RKO (cell line): ENCODE data around the gene KTN1.
A peak's percentile ranks its signal among the peaks of the same experiment; 100 is the strongest.

Source experiments
- DNase-seq: peaks from one replicate; pipeline ENCODE4 v3.0.0-alpha.2; 2016; ENCODE audit warnings: low spot score

The KTN1 gene, protein sequence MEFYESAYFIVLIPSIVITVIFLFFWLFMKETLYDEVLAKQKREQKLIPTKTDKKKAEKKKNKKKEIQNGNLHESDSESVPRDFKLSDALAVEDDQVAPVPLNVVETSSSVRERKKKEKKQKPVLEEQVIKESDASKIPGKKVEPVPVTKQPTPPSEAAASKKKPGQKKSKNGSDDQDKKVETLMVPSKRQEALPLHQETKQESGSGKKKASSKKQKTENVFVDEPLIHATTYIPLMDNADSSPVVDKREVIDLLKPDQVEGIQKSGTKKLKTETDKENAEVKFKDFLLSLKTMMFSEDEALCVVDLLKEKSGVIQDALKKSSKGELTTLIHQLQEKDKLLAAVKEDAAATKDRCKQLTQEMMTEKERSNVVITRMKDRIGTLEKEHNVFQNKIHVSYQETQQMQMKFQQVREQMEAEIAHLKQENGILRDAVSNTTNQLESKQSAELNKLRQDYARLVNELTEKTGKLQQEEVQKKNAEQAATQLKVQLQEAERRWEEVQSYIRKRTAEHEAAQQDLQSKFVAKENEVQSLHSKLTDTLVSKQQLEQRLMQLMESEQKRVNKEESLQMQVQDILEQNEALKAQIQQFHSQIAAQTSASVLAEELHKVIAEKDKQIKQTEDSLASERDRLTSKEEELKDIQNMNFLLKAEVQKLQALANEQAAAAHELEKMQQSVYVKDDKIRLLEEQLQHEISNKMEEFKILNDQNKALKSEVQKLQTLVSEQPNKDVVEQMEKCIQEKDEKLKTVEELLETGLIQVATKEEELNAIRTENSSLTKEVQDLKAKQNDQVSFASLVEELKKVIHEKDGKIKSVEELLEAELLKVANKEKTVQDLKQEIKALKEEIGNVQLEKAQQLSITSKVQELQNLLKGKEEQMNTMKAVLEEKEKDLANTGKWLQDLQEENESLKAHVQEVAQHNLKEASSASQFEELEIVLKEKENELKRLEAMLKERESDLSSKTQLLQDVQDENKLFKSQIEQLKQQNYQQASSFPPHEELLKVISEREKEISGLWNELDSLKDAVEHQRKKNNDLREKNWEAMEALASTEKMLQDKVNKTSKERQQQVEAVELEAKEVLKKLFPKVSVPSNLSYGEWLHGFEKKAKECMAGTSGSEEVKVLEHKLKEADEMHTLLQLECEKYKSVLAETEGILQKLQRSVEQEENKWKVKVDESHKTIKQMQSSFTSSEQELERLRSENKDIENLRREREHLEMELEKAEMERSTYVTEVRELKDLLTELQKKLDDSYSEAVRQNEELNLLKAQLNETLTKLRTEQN (N-terminal part only)

GRCh38 chr14:55579724-55580469 is at the start of gene KTN1:
Gene KTN1 (plus strand): TSS chr14:55580207. CDS start chr14:55612049, 31,842 bp downstream.
- peak; percentile 84 for DNase-seq

DNA sequence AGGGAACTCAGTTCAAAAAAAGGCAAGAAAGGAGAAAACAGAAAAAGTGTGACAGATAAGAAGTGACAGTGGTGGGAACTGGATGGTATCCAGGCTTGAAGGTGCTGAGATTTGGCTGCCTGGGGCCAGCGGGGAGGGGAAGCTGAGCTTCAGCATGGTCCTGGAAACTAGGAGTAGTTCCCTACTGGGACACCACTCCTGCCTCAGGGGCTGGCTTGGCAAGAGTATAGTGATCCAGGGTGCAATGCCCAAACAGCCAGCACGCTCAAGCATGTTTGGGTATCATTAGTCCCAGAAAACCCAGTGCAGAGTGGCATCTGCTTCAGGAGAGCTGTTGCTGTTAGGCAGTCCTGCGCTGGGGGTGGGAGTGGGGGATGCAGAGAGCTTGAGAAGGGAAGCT is 49.5 kb upstream of the KTN1 start:
- DNase-seq, result no peak

DNA sequence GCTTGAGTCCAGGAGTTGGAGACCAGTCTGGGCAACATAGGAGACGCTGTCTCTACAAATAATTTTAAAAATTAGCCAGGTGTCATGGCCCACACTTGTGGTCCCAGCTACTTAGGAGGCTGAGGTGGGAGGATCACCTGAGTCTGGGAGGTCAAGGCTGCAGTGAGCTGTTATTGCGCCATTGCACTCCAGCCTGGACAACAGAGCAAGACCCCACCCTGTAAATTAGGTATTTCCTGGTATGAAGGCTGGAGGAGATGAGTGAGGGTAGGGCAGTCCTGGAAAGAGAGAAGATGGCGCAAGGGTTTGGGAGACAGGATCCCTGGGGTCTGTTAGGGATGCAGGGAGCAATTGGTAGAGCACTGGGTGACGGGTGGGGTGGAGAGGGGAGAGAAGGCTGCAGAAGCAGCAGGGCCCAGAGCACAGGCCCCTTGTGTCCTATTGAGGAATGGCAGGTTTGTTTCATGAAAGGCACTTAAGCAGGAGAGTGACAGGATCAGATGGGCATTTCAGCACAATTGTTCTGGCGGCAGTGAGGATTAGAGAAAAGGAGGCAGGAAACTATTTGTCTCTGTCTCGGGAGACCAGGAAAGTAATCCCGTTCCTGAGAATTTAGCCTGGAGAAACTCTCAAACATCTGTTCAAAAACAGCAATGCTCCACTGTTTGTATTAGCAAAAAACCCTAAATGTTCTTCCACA is 47.2 kb upstream of the KTN1 start:
- peak; percentile 15 for DNase-seq

DNA sequence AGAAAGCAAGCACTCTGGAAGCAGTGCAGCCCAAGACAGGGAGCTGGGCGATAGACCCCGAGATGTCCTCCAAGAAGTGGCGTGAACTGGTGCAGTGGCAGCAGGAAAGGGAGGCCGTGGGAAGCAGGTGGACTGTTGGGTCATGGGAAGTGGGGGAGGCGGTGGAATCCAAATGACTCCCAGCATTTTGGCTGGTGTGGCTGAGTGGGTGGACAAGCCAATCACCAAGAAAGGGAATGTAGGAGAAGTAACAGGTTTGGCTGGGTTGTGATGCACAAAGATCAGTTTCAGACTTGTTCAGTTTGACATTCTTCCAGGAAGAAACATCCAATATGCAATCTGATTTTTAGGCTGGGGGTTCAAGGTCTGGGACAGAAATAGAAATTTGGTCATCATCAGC is 46.0 kb upstream of the KTN1 start:
- no peak for DNase-seq

- DNase-seq, result no peak
Measured at GRCh38 chr14:55535516-55536203, 44.3 kb upstream of the KTN1 start.

GRCh38 chr14:55536204-55536708 is 43.8 kb upstream of the KTN1 start:
- DNase-seq, result no peak

GRCh38 chr14:55537782-55538181 is 42.2 kb upstream of the KTN1 start:
- no peak for DNase-seq

GRCh38 chr14:55539975-55540374 is 40.0 kb upstream of the KTN1 start:
- no peak for DNase-seq

GRCh38 chr14:55540847-55541773 is 38.9 kb upstream of the KTN1 start:
- no peak for DNase-seq

DNA sequence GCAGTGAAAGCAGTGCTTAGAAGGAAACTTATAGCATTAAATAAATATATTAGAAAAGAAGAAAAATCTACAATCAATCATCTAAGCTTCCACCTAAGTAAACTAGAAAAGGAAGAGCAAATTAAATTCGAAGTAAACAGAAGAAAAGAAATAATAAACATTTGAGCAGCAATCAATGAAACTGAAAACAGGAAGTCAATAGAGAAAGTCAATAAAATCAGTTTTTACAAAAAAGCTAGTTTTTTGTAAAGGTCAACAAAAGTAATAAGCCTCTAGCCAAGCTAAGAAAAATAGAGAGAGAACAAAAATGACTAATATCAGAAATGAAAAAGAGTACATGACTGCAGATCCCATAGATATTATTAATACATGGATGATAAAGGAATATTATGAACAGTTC is 34.2 kb upstream of the KTN1 start:
- DNase-seq, result no peak

- DNase-seq, result no peak
Measured at GRCh38 chr14:55546212-55546874, 33.7 kb upstream of the KTN1 start.

- no peak for DNase-seq
Measured at GRCh38 chr14:55547650-55548315, 32.2 kb upstream of the KTN1 start.

DNA sequence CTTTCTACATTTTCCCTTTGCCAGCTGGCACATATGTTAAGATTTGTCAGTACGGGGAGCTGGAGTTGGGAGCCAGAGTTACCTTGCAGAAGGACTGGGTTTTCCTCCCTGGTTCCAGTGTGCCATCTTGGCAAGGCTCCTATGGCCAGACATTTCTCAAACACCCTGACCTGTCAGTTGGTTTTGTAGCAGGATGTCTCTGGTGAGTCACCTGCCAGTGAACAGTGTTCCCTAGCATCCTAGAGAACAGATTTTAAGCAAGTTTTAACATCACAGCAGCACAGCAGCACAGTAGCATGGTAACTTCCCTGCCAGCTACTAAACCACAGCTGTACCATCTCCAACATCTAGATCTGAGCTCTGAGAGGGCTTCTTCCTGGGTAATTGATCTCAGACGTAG is 26.2 kb upstream of the KTN1 start:
- DNase-seq, result peak; percentile 12

DNA sequence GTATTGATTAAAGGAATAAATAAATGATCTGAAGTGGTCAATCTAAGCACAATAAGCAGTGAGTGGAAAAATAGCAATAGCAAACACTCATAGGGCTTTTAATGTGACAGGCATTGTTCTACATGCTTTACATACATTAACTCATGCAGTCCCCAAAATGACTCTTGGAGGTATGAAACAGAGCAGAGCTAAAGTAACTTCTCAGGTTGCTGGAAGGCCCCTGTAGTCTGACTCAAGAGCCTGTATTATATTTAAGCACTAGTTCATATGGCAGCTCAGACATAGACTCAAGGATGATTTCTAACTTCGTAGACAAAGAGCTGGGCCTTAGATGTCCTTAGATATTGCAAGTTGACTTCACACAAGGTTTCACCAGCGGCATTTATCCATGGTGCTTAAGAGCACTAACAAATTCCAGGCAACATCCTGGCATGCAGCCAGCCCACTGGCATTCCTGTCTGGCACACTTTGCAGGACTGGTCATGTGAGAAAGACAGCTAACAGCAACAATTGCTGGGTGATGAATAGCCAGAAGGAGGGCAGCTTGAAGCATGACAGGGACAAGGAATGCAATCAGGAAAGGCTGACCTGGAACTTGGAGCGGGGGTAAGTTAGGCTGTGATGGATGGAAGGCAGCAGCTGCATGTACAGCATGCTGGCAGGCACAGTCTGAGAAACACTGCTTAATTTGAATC is 22.9 kb upstream of the KTN1 start:
- DNase-seq, result peak; percentile 37

DNA sequence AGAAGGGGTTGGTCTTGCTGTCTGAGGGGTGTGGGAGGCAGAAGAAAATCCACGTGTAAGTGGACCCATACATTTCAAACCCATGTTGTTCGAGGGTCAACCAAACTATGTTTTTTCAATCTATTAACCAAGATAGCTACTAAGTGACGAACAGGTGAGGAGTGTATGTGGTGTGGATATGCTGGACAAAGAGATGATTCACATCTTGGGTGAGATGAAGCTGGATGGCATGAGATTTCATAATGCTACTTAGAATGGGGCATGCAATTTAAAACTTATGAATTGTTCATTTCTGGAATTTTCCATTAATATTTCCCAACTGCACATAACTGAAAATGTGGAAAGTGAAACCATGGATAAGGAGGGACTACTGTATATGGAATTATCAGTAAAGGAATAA is 17.9 kb upstream of the KTN1 start:
- DNase-seq, result no peak

DNA sequence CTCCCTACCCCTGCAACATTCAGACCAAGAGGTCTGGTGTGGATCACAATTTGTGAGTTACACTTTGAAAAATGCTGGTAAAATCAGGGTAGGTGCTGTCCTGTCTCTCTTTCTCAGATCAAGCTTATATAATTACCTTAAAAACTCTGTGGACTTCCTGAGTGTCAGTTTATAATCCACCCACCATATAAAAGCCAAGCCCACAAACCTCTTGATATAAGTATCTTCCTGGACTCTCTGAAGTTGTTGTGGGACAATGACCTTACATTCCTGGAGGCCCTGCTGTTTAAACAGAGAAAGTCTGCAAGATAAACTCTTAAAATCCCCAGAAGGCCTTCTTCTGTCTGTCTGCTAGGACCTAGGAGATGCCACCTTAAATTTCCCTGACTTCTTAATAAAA is 11.4 kb upstream of the KTN1 start:
- DNase-seq, result no peak
